ENCODE results near the gene PRRC2A.

Gene PRRC2A

GRCh38 chr6:31636698-31637596, 16.4 kb downstream of the PRRC2A start:
- no peaks in the 10 kb centered on the region for H3K27me3 ChIP-seq (ENCODE audit: insufficient read depth, low read length)
- no peaks in the 10 kb centered on the region for H3K4me1 ChIP-seq (ENCODE audit: insufficient read depth, low read length)
- no peaks in the 10 kb centered on the region for H3K9me3 ChIP-seq (ENCODE audit: low read length)
- H3K4me3 ChIP-seq (ENCODE audit: low read length), result no peak overlapping the region
- H2AFZ ChIP-seq (ENCODE audit: low read depth, low read length), result no peak overlapping the region
- peaks cover 97% of the 10 kb centered on the region for H3K36me3 ChIP-seq (ENCODE audit: insufficient read depth, low read length)

GRCh38 chr6:31639043-31639442, 18.5 kb downstream of the PRRC2A start:
- Histone ChIP-seq H3K36me3 (ENCODE audit: insufficient read depth, low read length) (peaks cover 90% of the 10 kb centered on the region), H3K27me3 (ENCODE audit: insufficient read depth, low read length) (no peaks in the 10 kb centered on the region), H3K4me3 (ENCODE audit: low read length) (no peak overlapping the region), H3K9me3 (ENCODE audit: low read length) (no peaks in the 10 kb centered on the region), H2AFZ (ENCODE audit: low read depth, low read length) (no peak overlapping the region), H3K4me1 (ENCODE audit: insufficient read depth, low read length) (no peaks in the 10 kb centered on the region)

GRCh38 chr6:31639449-31639861, 18.9 kb downstream of the PRRC2A start:
- no peaks in the 10 kb centered on the region for H3K27me3 ChIP-seq (ENCODE audit: insufficient read depth, low read length)
- peaks cover 90% of the 10 kb centered on the region for H3K36me3 ChIP-seq (ENCODE audit: insufficient read depth, low read length)
- H2AFZ ChIP-seq (ENCODE audit: low read depth, low read length), result no peak overlapping the region
- H3K4me3 ChIP-seq (ENCODE audit: low read length), result no peak overlapping the region
- no peaks in the 10 kb centered on the region for H3K9me3 ChIP-seq (ENCODE audit: low read length)
- H3K4me1 ChIP-seq (ENCODE audit: insufficient read depth, low read length), result no peaks in the 10 kb centered on the region

- peaks cover 90% of the 10 kb centered on the region for H3K36me3 ChIP-seq (ENCODE audit: insufficient read depth, low read length)
Measured at GRCh38 chr6:31640612-31641011, 20.1 kb downstream of the PRRC2A start.

GRCh38 chr6:31641370-31641769, 20.9 kb downstream of the PRRC2A start:
- H3K4me1 ChIP-seq (ENCODE audit: insufficient read depth, low read length), result no peaks in the 10 kb centered on the region
- no peak overlapping the region for H3K4me3 ChIP-seq (ENCODE audit: low read length)
- H3K27me3 ChIP-seq (ENCODE audit: insufficient read depth, low read length), result no peaks in the 10 kb centered on the region
- peaks cover 89% of the 10 kb centered on the region for H3K36me3 ChIP-seq (ENCODE audit: insufficient read depth, low read length)
- H2AFZ ChIP-seq (ENCODE audit: low read depth, low read length), result no peak overlapping the region
- no peaks in the 10 kb centered on the region for H3K9me3 ChIP-seq (ENCODE audit: low read length)

More at GRCh38 chr6:31640612-31641011, 20.1 kb downstream of the PRRC2A start:
- Histone ChIP-seq H3K27me3 (ENCODE audit: insufficient read depth, low read length) (no peaks in the 10 kb centered on the region), H2AFZ (ENCODE audit: low read depth, low read length) (no peak overlapping the region), H3K9me3 (ENCODE audit: low read length) (no peaks in the 10 kb centered on the region), H3K4me3 (ENCODE audit: low read length) (no peak overlapping the region), H3K4me1 (ENCODE audit: insufficient read depth, low read length) (no peaks in the 10 kb centered on the region)

GRCh38 chr6:31642798-31643570, 22.5 kb downstream of the PRRC2A start:
- H3K4me3 ChIP-seq (ENCODE audit: low read length), result no peak overlapping the region
- no peaks in the 10 kb centered on the region for H3K4me1 ChIP-seq (ENCODE audit: insufficient read depth, low read length)
- peaks cover 84% of the 10 kb centered on the region for H3K36me3 ChIP-seq (ENCODE audit: insufficient read depth, low read length)
- H3K27me3 ChIP-seq (ENCODE audit: insufficient read depth, low read length), result no peaks in the 10 kb centered on the region
- no peaks in the 10 kb centered on the region for H3K9me3 ChIP-seq (ENCODE audit: low read length)
- no peak overlapping the region for H2AFZ ChIP-seq (ENCODE audit: low read depth, low read length)

- no peaks in the 10 kb centered on the region for H3K27me3 ChIP-seq (ENCODE audit: insufficient read depth, low read length)
- H3K4me1 ChIP-seq (ENCODE audit: insufficient read depth, low read length), result no peaks in the 10 kb centered on the region
- H3K36me3 ChIP-seq (ENCODE audit: insufficient read depth, low read length), result peaks cover 86% of the 10 kb centered on the region
- H2AFZ ChIP-seq (ENCODE audit: low read depth, low read length), result no peak overlapping the region
- H3K4me3 ChIP-seq (ENCODE audit: low read length), result no peak overlapping the region
- no peaks in the 10 kb centered on the region for H3K9me3 ChIP-seq (ENCODE audit: low read length)
Measured at GRCh38 chr6:31643818-31644454, 23.4 kb downstream of the PRRC2A start.

- no peaks in the 10 kb centered on the region for H3K4me1 ChIP-seq (ENCODE audit: insufficient read depth, low read length)
- H3K9me3 ChIP-seq (ENCODE audit: low read length), result no peaks in the 10 kb centered on the region
- H2AFZ ChIP-seq (ENCODE audit: low read depth, low read length), result no peak overlapping the region
- peaks cover 80% of the 10 kb centered on the region for H3K36me3 ChIP-seq (ENCODE audit: insufficient read depth, low read length)
- H3K27me3 ChIP-seq (ENCODE audit: insufficient read depth, low read length), result no peaks in the 10 kb centered on the region
- no peak overlapping the region for H3K4me3 ChIP-seq (ENCODE audit: low read length)
Measured at GRCh38 chr6:31645325-31645724, 24.8 kb downstream of the PRRC2A start.

GRCh38 chr6:31651602-31652191, 31.2 kb downstream of the PRRC2A start:
- Histone ChIP-seq H3K27me3 (ENCODE audit: insufficient read depth, low read length) (no peaks in the 10 kb centered on the region), H2AFZ (ENCODE audit: low read depth, low read length) (no peak overlapping the region), H3K9me3 (ENCODE audit: low read length) (no peaks in the 10 kb centered on the region), H3K4me1 (ENCODE audit: insufficient read depth, low read length) (peaks cover 12% of the 10 kb centered on the region), H3K36me3 (ENCODE audit: insufficient read depth, low read length) (peaks cover 32% of the 10 kb centered on the region), H3K4me3 (ENCODE audit: low read length) (peak overlapping the region; percentile 76)

- no peaks in the 10 kb centered on the region for H3K27me3 ChIP-seq (ENCODE audit: insufficient read depth, low read length)
- H2AFZ ChIP-seq (ENCODE audit: low read depth, low read length), result peak overlapping the region; percentile 1
- peaks cover 33% of the 10 kb centered on the region for H3K36me3 ChIP-seq (ENCODE audit: insufficient read depth, low read length)
- H3K4me1 ChIP-seq (ENCODE audit: insufficient read depth, low read length), result peaks cover 12% of the 10 kb centered on the region
- peak overlapping the region; percentile 76 for H3K4me3 ChIP-seq (ENCODE audit: low read length)
- no peaks in the 10 kb centered on the region for H3K9me3 ChIP-seq (ENCODE audit: low read length)
Measured at GRCh38 chr6:31652925-31653724, 32.6 kb downstream of the PRRC2A start.

GRCh38 chr6:31654574-31655348, 34.2 kb downstream of the PRRC2A start:
- peaks cover 20% of the 10 kb centered on the region for H3K36me3 ChIP-seq (ENCODE audit: insufficient read depth, low read length)
- H3K4me3 ChIP-seq (ENCODE audit: low read length), result no peak overlapping the region
- H2AFZ ChIP-seq (ENCODE audit: low read depth, low read length), result no peak overlapping the region
- no peaks in the 10 kb centered on the region for H3K27me3 ChIP-seq (ENCODE audit: insufficient read depth, low read length)
- peaks cover 26% of the 10 kb centered on the region for H3K4me1 ChIP-seq (ENCODE audit: insufficient read depth, low read length)
- no peaks in the 10 kb centered on the region for H3K9me3 ChIP-seq (ENCODE audit: low read length)
